Measurements from ENCODE around the gene ANKS3.

The ANKS3 gene

DNA sequence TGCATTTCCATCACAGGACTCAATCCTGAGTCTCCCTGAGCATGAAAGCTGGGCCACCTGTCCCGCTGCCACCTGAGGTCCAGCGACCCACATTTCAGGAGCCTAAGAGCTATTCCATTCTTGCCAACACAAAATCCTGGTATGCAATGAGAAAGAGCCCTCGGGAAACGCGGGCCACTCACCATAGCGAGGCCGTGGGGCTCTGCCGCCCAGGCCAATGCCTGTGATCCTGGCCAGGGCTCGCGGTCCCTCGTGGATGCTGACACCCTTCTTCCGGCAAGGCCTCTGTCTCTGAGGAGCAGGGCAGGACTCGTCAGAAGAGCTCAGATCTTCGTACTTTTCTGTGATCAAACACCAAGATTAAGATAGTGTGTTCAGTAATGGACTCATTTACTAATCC is 29.2 kb downstream of the ANKS3 start:
- TF ChIP-seq, protein P1, sequence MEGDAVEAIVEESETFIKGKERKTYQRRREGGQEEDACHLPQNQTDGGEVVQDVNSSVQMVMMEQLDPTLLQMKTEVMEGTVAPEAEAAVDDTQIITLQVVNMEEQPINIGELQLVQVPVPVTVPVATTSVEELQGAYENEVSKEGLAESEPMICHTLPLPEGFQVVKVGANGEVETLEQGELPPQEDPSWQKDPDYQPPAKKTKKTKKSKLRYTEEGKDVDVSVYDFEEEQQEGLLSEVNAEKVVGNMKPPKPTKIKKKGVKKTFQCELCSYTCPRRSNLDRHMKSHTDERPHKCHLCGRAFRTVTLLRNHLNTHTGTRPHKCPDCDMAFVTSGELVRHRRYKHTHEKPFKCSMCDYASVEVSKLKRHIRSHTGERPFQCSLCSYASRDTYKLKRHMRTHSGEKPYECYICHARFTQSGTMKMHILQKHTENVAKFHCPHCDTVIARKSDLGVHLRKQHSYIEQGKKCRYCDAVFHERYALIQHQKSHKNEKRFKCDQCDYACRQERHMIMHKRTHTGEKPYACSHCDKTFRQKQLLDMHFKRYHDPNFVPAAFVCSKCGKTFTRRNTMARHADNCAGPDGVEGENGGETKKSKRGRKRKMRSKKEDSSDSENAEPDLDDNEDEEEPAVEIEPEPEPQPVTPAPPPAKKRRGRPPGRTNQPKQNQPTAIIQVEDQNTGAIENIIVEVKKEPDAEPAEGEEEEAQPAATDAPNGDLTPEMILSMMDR (conservative IDR thresholded peaks at IDR 0.05; ENCODE audit: low read depth): no peak
- ChIA-PET CTCF (interaction anchor here (0.8 kb wide), 1 partner anchor 119 kb away, joined by 3 read pairs; no protein-coding TSS in a partner anchor), POLR2A (ENCODE audit: low non-redundant PET) (no interaction called here)
- no peak for DNase-seq (ENCODE audit: low spot score)
- peak overlapping the region; percentile 3; the same call in 1 of the 2 replicates for H3K27ac ChIP-seq

DNA sequence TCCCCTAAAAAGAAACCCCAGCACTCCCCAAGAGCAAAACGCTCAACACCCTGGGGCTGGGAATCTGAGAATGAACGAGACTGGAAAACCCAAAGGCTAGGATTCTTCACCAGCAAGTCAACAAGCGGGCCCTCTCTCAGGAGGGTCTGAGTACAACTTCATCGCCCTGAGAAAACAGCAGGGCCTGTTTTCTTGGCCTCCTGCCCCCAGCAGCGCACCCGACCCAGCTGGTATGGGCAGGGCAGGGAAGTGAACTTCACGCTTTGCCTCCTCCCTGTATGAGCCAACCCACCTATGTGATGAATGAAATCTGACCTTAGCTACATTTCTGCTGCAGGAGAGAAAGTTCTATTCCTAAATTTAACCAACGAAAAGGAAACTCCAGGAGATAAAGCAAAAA is 29.6 kb downstream of the ANKS3 start:
- ChIA-PET POLR2A (ENCODE audit: low non-redundant PET) (no interaction called here), CTCF (no interaction called here)
- H3K27ac ChIP-seq: peak overlapping the region; percentile 3; the same call in 1 of the 2 replicates
- TF ChIP-seq, protein P1 (conservative IDR thresholded peaks at IDR 0.05; ENCODE audit: low read depth): no peak
- no peak for DNase-seq (ENCODE audit: low spot score)

DNA sequence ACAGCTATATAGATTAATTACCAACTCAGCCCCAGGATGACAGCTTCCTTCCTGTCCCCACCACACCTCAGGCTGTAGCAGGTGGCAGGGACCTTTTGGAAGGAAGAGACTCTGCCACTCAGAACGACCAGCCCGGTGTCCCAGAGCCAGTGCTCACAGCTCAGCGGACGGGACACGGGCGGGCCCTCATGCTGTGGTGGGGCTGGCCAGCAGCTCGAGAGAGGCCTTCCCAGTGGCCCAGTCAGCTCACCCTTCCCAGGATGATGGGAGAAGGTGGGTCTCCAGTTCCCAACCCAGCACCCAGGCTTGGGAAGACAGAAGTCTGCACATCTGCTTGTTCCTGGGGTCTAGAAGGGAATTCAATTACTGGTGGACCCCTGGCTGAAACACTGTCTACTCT is 30.2 kb downstream of the ANKS3 start:
- CTCF ChIA-PET: interaction anchor here (0.6 kb wide), 2 partner anchors 79 to 118 kb away, joined by 4 to 6 read pairs; partner anchors contain the start of gene MGRN1
- TF ChIP-seq, protein P1 (conservative IDR thresholded peaks at IDR 0.05; ENCODE audit: low read depth): no peak
- POLR2A ChIA-PET (ENCODE audit: low non-redundant PET): no interaction called here
- DNase-seq (ENCODE audit: low spot score): no peak
- H3K27ac ChIP-seq: peak overlapping the region; percentile 3; the same call in 1 of the 2 replicates

DNA sequence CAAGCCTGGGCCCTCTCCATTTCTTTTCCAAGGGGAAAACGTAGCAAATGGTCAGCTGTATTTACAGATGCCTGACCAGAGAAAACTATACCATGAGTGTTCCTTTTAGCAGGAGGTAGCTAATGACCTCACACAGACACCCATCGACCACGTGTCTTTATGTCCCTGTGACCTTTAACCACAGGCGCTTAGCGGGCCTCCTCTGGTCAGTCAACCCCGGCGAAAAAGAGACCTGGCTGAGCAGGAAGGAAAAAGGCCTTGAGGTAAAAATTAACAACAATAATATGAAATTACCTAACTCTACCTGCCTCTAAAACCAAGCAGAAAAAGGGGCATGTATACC is 31.6 kb downstream of the ANKS3 start:
- CTCF ChIA-PET: no interaction called here
- H3K27ac ChIP-seq: no peak overlapping the region; the same call in 1 of the 2 replicates
- POLR2A ChIA-PET (ENCODE audit: low non-redundant PET): no interaction called here
- no peak for DNase-seq (ENCODE audit: low spot score)
- TF ChIP-seq, protein P1 (conservative IDR thresholded peaks at IDR 0.05; ENCODE audit: low read depth): no peak

DNA sequence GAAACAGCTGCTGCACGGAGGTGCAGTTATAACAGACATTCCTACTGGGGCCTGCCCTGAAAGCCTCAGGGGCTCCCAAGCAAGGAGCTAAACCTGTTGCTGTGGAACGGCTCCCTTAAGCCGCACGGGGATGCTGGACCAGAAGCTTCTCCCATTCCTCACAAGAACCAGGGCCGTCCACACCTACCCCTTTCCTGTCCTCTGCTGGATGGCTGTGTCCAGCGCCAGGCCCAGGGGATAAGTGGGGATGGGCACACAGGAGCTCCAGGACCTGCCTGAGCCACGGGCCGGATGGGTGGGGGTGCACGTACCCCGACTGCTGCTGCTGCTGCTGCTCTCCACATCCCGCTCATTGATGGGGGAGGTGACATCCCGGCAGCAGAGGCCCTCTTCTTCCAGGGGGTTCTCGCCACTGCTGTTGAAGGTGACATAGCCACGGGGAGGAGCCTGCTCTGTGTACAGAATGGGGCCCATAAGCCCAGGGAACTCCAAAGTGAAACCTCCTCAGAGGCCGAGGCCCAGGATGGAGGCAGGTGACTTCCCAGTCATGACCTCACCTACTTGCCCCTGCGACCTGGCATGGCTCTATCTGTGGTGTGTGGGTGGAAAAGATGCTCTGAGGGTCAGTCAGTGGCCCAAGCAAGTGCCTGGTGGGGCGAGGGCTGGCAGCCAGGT is 32.1 kb downstream of the ANKS3 start:
- H3K27ac ChIP-seq: peak overlapping the region; percentile 6; the same call in 1 of the 2 replicates
- TF ChIP-seq, protein P1 (conservative IDR thresholded peaks at IDR 0.05; ENCODE audit: low read depth): no peak
- ChIA-PET POLR2A (ENCODE audit: low non-redundant PET) (no interaction called here), CTCF (no interaction called here)
- DNase-seq (ENCODE audit: low spot score): no peak

DNA sequence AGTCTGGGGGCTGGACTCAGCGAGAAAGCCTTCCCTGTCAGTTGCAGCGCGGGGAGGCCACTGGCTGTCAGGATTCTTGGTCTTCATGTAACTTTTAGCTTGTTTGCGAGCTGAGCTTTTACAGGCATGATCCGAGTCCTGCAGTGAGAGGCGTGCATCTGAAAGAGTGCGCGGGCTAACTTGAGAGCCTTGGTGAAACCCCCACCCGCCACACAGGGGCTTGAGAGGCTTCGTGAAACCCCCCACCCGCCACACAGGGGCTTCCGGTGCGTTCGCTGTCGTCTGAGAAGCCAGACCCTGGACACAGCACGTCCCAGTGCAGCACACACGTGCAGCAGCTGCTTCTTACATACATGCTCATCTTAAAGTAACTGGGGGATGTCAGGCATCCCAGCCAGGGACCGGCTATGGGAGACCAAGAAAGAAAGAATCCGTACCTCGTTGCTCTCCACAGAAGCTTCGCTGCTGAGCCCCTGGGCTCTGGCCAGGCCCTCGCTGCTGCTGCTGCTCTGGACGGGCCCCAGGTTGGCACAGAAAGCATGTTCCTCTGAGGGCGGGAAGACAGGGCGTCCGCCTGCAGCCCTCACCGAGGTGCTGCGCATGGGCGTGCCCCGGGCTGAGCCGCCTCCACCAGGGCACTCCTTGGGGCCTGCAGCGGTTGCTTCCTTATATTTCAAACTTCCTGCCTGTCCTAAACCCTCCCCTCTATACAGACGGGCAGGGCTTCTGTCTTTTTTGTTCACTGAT is 32.9 kb downstream of the ANKS3 start:
- H3K27ac ChIP-seq: peak overlapping the region; percentile 6; the same call in 1 of the 2 replicates
- no peak for DNase-seq (ENCODE audit: low spot score)
- CTCF ChIA-PET: no interaction called here
- TF ChIP-seq, protein P1 (conservative IDR thresholded peaks at IDR 0.05; ENCODE audit: low read depth): no peak
- POLR2A ChIA-PET (ENCODE audit: low non-redundant PET): no interaction called here
